K562 (cell line): ENCODE results near the gene TUBB1. TPM values are rescaled to one million over a fixed set of nuclear protein-coding genes. Genes with fewer than 3 reads are reported as not detected.

Experiments used
- ATAC-seq: fragments of 200-7000 bp; cut with Tn5 transposase; 3 replicates; pipeline ENCODE4 v1.9.1; 2020; ENCODE audit warnings: moderate library complexity
- BruUV-seq: library from RNA; stranded (reverse); fragments of 400-500 nt; replicated peaks from 2 replicates; lab custom pipeline; 2021; lab: Mats Ljungman, UMichigan
- CTCF ChIA-PET: fragments of 300-600 bp; formaldehyde crosslinking; extraction: SDS; loops from one replicate; lab custom pipeline; 2021; ENCODE audit warnings: low intra/inter-chr PET ratio; lab: Yijun Ruan, JAX
- POLR2A ChIA-PET: fragments of 300-600, 350-650 bp; sonication (Branson Sonifier 250); formaldehyde crosslinking; extraction: SDS; loops from one replicate; lab custom pipeline; 2021; ENCODE audit warnings: antibody characterized with exemption, inconsistent platforms; lab: Yijun Ruan, JAX
- DNase-seq, 4 experiments: peaks; one replicate each; pipeline versions ENCODE4 v3.0.0 to v3.0.0-alpha.2; 2011 to 2018; ENCODE audit warnings: low spot score in 3 of 4, mixed read lengths in 3 of 4; ENCODE audit errors: extremely low read depth in 1 of 4
- FAIRE-seq: peaks from 2 replicates; lab custom pipeline; 2011; peaks lifted over from hg19 to GRCh38; lab: Jason Lieb, UNC
- H2AFZ ChIP-seq: 2 replicates; pipeline ENCODE4 v1.6.0; 2011; ENCODE audit warnings: low read depth, low read length, control low read depth, inconsistent platforms
- H3K27ac ChIP-seq: fragments of 200-600 bp; 3 replicates; pipeline ENCODE4 v1.8.0; 2011; ENCODE audit warnings: low read depth, mild to moderate bottlenecking, control low read depth, inconsistent platforms, low read length, moderate library complexity, mixed read lengths; ENCODE audit errors: extremely low read depth
- H3K27me3 ChIP-seq, 2 experiments: fragments of 300-600 bp in 1 of 2; 2 replicates in 1 of 2; 3 replicates in 1 of 2; pipeline versions ENCODE4 v1.6.0 to v1.8.0; 2011; ENCODE audit warnings: inconsistent platforms in 2 of 2, low read length in 2 of 2, mild to moderate bottlenecking in 1 of 2, mixed read lengths in 1 of 2, moderate library complexity in 1 of 2; ENCODE audit not compliant: control insufficient read depth in 2 of 2, insufficient read depth in 2 of 2
- H3K36me3 ChIP-seq: fragments of 300-600 bp; 3 replicates; pipeline ENCODE4 v1.8.0; 2011; ENCODE audit warnings: mild to moderate bottlenecking, low read length, inconsistent platforms; ENCODE audit not compliant: control insufficient read depth, insufficient read depth
- H3K4me1 ChIP-seq, 2 experiments: fragments of 200-600 bp in 1 of 2; replicated peaks in 1 of 2; 2 replicates in 1 of 2; 3 replicates in 1 of 2; pipeline versions ENCODE4 v1.5.1 to v1.8.0; 2011; ENCODE audit warnings: inconsistent platforms in 2 of 2, low read length in 2 of 2, mild to moderate bottlenecking in 1 of 2, mixed read lengths in 1 of 2, moderate library complexity in 1 of 2; ENCODE audit not compliant: control insufficient read depth in 2 of 2, insufficient read depth in 2 of 2
- H3K4me2 ChIP-seq: 2 replicates; pipeline ENCODE4 v1.6.1; 2011; ENCODE audit warnings: low read length, control low read depth, inconsistent platforms, mixed read lengths; ENCODE audit not compliant: insufficient read depth
- H3K4me3 ChIP-seq: fragments of 200-600 bp; sonication (generic), shearing (Covaris generic); 2 replicates; pipeline ENCODE4 v1.5.1; 2016; ENCODE audit warnings: control low read depth, inconsistent platforms
- H3K79me2 ChIP-seq: fragments of 200-600 bp; 3 replicates; pipeline ENCODE4 v1.8.0; 2011; ENCODE audit warnings: low read length, inconsistent platforms; ENCODE audit not compliant: control insufficient read depth, insufficient read depth
- H3K9ac ChIP-seq, 2 experiments: 2 replicates each; pipeline versions ENCODE4 v1.6.0 to v1.6.1; 2011; ENCODE audit warnings: low read depth in 2 of 2, low read length in 2 of 2, control low read depth in 1 of 2, inconsistent platforms in 1 of 2, mild to moderate bottlenecking in 1 of 2, mixed read lengths in 1 of 2; ENCODE audit not compliant: insufficient read depth in 1 of 2
- H3K9me1 ChIP-seq: one replicate; pipeline ENCODE4 v1.6.0; 2011; ENCODE audit warnings: inconsistent platforms, mild to moderate bottlenecking, low read length, moderate library complexity; ENCODE audit not compliant: control insufficient read depth, insufficient read depth
- H3K9me3 ChIP-seq: replicated peaks from 2 replicates; pipeline ENCODE4 v1.5.1; 2011; ENCODE audit warnings: low read depth, low read length, inconsistent platforms; ENCODE audit not compliant: control insufficient read depth, insufficient read depth
- H4K20me1 ChIP-seq: replicated peaks from 2 replicates; pipeline ENCODE4 v1.6.1; 2011; ENCODE audit warnings: low read length, inconsistent platforms, mixed read lengths; ENCODE audit not compliant: control insufficient read depth, insufficient read depth
- CBX3 ChIP-seq, 2 experiments: IDR thresholded peaks; 1 replicate in 1 of 2; 2 replicates in 1 of 2; pipeline ENCODE4 v1.6.1; 2012; ENCODE audit warnings: inconsistent platforms in 2 of 2, low read length in 2 of 2, borderline replicate concordance in 1 of 2, control low read depth in 1 of 2
- EHMT2 ChIP-seq: fragments of 450-650 bp; IDR thresholded peaks from 2 replicates; pipeline ENCODE4 v1.6.1; 2018; ENCODE audit warnings: antibody characterized with exemption
- GATAD2A ChIP-seq: fragments of 450-650 bp; IDR thresholded peaks from 2 replicates; pipeline ENCODE4 v1.6.1; 2017
- ILF3 ChIP-seq: fragments of 450-650 bp; IDR thresholded peaks from 2 replicates; pipeline ENCODE4 v1.6.1; 2018; ENCODE audit warnings: antibody characterized with exemption, mild to moderate bottlenecking, moderate library complexity, borderline replicate concordance
- KAT8 ChIP-seq: fragments of 450-650 bp; IDR thresholded peaks from 2 replicates; pipeline ENCODE4 v1.6.1; 2016; ENCODE audit warnings: low read depth, mild to moderate bottlenecking
- MNT ChIP-seq, 2 experiments: fragments of 450-650 bp; conservative IDR thresholded peaks; 2 replicates each; pipeline ENCODE4 v1.6.1; 2017; ENCODE audit warnings: mild to moderate bottlenecking in 2 of 2, moderate library complexity in 2 of 2
- MYNN ChIP-seq, 2 experiments: sonication (generic); formaldehyde crosslinking in 1 of 2; IDR thresholded peaks; 2 replicates each; pipeline versions ENCODE4 v1.5.0 to v1.6.1; 2016 to 2020; ENCODE audit warnings: antibody characterized with exemption in 1 of 2, missing genetic modification reagents in 1 of 2
- NFATC3 ChIP-seq: fragments of 450-650 bp; IDR thresholded peaks from 2 replicates; pipeline ENCODE4 v1.6.1; 2017; ENCODE audit warnings: mild to moderate bottlenecking
- RBM39 ChIP-seq: fragments of 200-400 bp; formaldehyde crosslinking; optimal IDR thresholded peaks from 2 replicates; pipeline ENCODE3; 2018; ENCODE audit warnings: low read depth, low read length
- SMAD2 ChIP-seq: fragments of 150-350 bp; IDR thresholded peaks from 2 replicates; pipeline ENCODE4 v1.6.1; 2014; ENCODE audit warnings: low read depth, mild to moderate bottlenecking, low read length
- SUPT5H ChIP-seq: fragments of 450-650 bp; IDR thresholded peaks from 2 replicates; pipeline ENCODE4 v1.6.1; 2016
- TFAM ChIP-seq: fragments of 250-450 bp; sonication (Bioruptor Pico); conservative IDR thresholded peaks from 2 replicates; pipeline ENCODE4 v1.5.0; 2021; ENCODE audit warnings: mild to moderate bottlenecking, moderate library complexity
- ZBTB17 ChIP-seq: fragments of 450-650 bp; formaldehyde crosslinking; IDR thresholded peaks from 2 replicates; pipeline ENCODE4 v1.4.0; 2020; ENCODE audit warnings: mild to moderate bottlenecking
- ZNF134 ChIP-seq: fragments of 250-450 bp; sonication (Bioruptor Pico); conservative IDR thresholded peaks from 2 replicates; pipeline ENCODE4 v1.4.0; 2020
- WGBS: fragments of 100-300 bp; shearing (Covaris generic); methylation state at CpG from one replicate; pipeline ENCODE4 v1.1.6; 2016; ENCODE audit warnings: low coverage, mixed read lengths; ENCODE audit not compliant: insufficient coverage; ENCODE audit errors: missing lambda C conversion rate; 5-methylcytosine and 5-hydroxymethylcytosine counted together
- in situ Hi-C: fragments of 300-500 bp; cut with MboI; formaldehyde crosslinking; loops from 4 replicates; pipeline ENCODE4 v1.15.0; 2018; ENCODE audit warnings: inconsistent platforms, mixed read lengths
- intact Hi-C: fragments of 100-400 bp; cut with micrococcal nuclease; formaldehyde crosslinking; loops from 2 replicates; pipeline ENCODE4 v1.14.2; 2022
- polyA plus RNA-seq, 8 experiments: library from polyadenylated mRNA; depleted of rRNA in 4 of 8; stranded (reverse) in 5 of 8; unstranded in 3 of 8; fragments of >200 nt; fragmentation: Nextera tagmentation in 2 of 8; fragmentation: Illumina TruSeq in 1 of 8; extraction: Ambion mirVana in 2 of 8; extraction: Trizol in 1 of 8; gene quantifications; 2 replicates each; pipeline versions ENCODE4 v1.2.1 to v1.2.3, GENCODE V29; 2011 to 2014; ENCODE audit warnings: inconsistent platforms in 1 of 8, missing spikeins in 1 of 8
- total RNA-seq, 7 experiments: library from RNA; depleted of rRNA in 6 of 7; stranded (reverse); fragments of >200 nt in 6 of 7; fragmentation: Illumina TruSeq in 2 of 7; extraction: Trizol in 2 of 7; gene quantifications; 2 replicates each; pipeline versions ENCODE4 v1.2.1 to v1.2.3, GENCODE V29; 2011 to 2021; ENCODE audit warnings: low replicate concordance in 1 of 7
- TF ChIP-seq, protein P1 (sequence below): fragments of 450-650 bp; formaldehyde crosslinking; IDR thresholded peaks from 2 replicates; pipeline ENCODE4 v1.4.0; 2020; ENCODE audit warnings: mild to moderate bottlenecking, mixed read lengths
- TF ChIP-seq, protein P2 (sequence below): fragments of 200-800 bp; sonication (Bioruptor generic); IDR thresholded peaks from 2 replicates; pipeline ENCODE4 v1.6.1; 2017; ENCODE audit warnings: missing genetic modification characterization, missing compliant biosample characterization
- TF ChIP-seq, protein P3 (sequence below): sonication (generic); formaldehyde crosslinking; IDR thresholded peaks from 2 replicates; pipeline ENCODE4 v1.9.0; 2022; ENCODE audit warnings: mild to moderate bottlenecking, missing genetic modification reagents

The TUBB1 gene
- total and polyA plus RNA-seq, 9 of the 15 experiments (the other 6 are each of a cell fraction or from before 2014, with no cell fraction given): 1.5 to 3.9 (median 2.4) TPM

- 94% methylated on average over 18 of the region's 18 CpGs for WGBS
- Histone ChIP-seq H4K20me1 (0 out of 2 replicates have a peak, but pooled peaks cover 4% of the 10 kb centered on the region), H2AFZ (no peak overlapping the region), H3K9me3 (no peaks in the 10 kb centered on the region), H3K27me3 (no peaks in the 10 kb centered on the region), H3K4me2 (no peak overlapping the region), H3K9ac (peak overlapping the region in 1 of 2 experiments; percentile 18; a peak in 1 of 4 replicates), H3K4me1 (peaks cover 0 to 7% of the 10 kb centered on the region in 2 experiments; a peak in 1 of 5 replicates), H3K36me3 (peaks cover 89% of the 10 kb centered on the region), H3K4me3 (no peak overlapping the region), H3K79me2 (no peaks in the 10 kb centered on the region), H3K9me1 (no peaks in the 10 kb centered on the region), H3K27ac (no peak overlapping the region)
- no peak for FAIRE-seq
- no peak for DNase-seq
- ChIA-PET CTCF (no interaction called here), POLR2A (interaction anchor here (0.6 to 2.8 kb wide), 3 partner anchors 13 to 36 kb away, joined by 3 to 19 read pairs (median 9); partner anchors contain the start of gene NELFCD)
- TSS peak; percentile 86 for BruUV-seq
- peak; percentile 9; the same call in 1 of the 3 replicates for ATAC-seq
- in situ Hi-C loops (no loop called here), intact Hi-C loops (no loop called here)
- TF ChIP-seq KAT8: no peak
- no peak for TF ChIP-seq GATAD2A
- TF ChIP-seq ZBTB17 (CRISPR knock-in tag): no peak
- TF ChIP-seq TFAM (CRISPR knock-in tag): no peak
- TF ChIP-seq, protein P1, sequence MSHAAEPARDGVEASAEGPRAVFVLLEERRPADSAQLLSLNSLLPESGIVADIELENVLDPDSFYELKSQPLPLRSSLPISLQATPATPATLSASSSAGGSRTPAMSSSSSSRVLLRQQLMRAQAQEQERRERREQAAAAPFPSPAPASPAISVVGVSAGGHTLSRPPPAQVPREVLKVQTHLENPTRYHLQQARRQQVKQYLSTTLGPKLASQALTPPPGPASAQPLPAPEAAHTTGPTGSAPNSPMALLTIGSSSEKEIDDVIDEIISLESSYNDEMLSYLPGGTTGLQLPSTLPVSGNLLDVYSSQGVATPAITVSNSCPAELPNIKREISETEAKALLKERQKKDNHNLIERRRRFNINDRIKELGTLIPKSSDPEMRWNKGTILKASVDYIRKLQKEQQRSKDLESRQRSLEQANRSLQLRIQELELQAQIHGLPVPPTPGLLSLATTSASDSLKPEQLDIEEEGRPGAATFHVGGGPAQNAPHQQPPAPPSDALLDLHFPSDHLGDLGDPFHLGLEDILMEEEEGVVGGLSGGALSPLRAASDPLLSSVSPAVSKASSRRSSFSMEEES (CRISPR knock-in tag): no peak
- no peak for TF ChIP-seq ILF3
- no peak for TF ChIP-seq RBM39
- TF ChIP-seq SUPT5H: peak; percentile 45; the same call in 1 of the 2 replicates
- TF ChIP-seq, protein P2, sequence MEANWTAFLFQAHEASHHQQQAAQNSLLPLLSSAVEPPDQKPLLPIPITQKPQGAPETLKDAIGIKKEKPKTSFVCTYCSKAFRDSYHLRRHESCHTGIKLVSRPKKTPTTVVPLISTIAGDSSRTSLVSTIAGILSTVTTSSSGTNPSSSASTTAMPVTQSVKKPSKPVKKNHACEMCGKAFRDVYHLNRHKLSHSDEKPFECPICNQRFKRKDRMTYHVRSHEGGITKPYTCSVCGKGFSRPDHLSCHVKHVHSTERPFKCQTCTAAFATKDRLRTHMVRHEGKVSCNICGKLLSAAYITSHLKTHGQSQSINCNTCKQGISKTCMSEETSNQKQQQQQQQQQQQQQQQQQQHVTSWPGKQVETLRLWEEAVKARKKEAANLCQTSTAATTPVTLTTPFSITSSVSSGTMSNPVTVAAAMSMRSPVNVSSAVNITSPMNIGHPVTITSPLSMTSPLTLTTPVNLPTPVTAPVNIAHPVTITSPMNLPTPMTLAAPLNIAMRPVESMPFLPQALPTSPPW (CRISPR knock-in tag): no peak
- no peak for TF ChIP-seq ZNF134 (CRISPR knock-in tag)
- no peak for TF ChIP-seq MNT (conservative IDR thresholded peaks at IDR 0.05)
- no peak for TF ChIP-seq NFATC3
- TF ChIP-seq MYNN (IDR thresholded peaks at IDR 0.05): 0 out of 2 replicates have a peak, but pooled peaks have one; percentile 12
- no peak for TF ChIP-seq MYNN (CRISPR knock-in tag; IDR thresholded peaks at IDR 0.05)
- TF ChIP-seq, protein P3, sequence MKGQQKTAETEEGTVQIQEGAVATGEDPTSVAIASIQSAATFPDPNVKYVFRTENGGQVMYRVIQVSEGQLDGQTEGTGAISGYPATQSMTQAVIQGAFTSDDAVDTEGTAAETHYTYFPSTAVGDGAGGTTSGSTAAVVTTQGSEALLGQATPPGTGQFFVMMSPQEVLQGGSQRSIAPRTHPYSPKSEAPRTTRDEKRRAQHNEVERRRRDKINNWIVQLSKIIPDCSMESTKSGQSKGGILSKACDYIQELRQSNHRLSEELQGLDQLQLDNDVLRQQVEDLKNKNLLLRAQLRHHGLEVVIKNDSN (CRISPR knock-in tag): no peak
- TF ChIP-seq SMAD2: no peak
- TF ChIP-seq CBX3 (IDR thresholded peaks at IDR 0.05; ENCODE audit: borderline replicate concordance in 1 of 2, low read length in 2 of 2): no peak
- no peak for TF ChIP-seq EHMT2
Measured at GRCh38 chr20:58995461-58996225, 23.6 kb upstream of the TUBB1 start.
